CMK (cell line): ENCODE results near the gene DUS2.
"Not testable (repeated sequence)": the region's sequence is repeated elsewhere in the genome, so short reads cannot be mapped to it uniquely, and the experiment has no call there.

Experiments used
- DNase-seq: peaks from one replicate; pipeline ENCODE4 v3.0.0-alpha.2; 2010; ENCODE audit warnings: low read depth

The DUS2 gene

GRCh38 chr16:68091380-68092261 lies 68.5 kb downstream of the DUS2 start:
- DNase-seq, result no peak

- not testable (repeated sequence) for DNase-seq
Observed at GRCh38 chr16:68092275-68092674, 69.2 kb downstream of the DUS2 start.

GRCh38 chr16:68093816-68094613 lies 70.9 kb downstream of the DUS2 start:
- DNase-seq, result no peak

GRCh38 chr16:68094614-68094934 lies 71.5 kb downstream of the DUS2 start:
- DNase-seq, result no peak

- no peak for DNase-seq
Observed at GRCh38 chr16:68096491-68096890, 73.4 kb downstream of the DUS2 start.

GRCh38 chr16:68097088-68097487 lies 74.0 kb downstream of the DUS2 start:
- DNase-seq, result no peak

GRCh38 chr16:68097895-68098294 lies 74.8 kb downstream of the DUS2 start:
- no peak for DNase-seq

- no peak for DNase-seq
Observed at GRCh38 chr16:68100488-68100887, 77.4 kb downstream of the DUS2 start.

GRCh38 chr16:68105611-68106010 lies 82.5 kb downstream of the DUS2 start:
- DNase-seq, result no peak

- not testable (repeated sequence) for DNase-seq
Observed at GRCh38 chr16:68107230-68107928, 84.3 kb downstream of the DUS2 start.

- not testable (repeated sequence) for DNase-seq
Observed at GRCh38 chr16:68109156-68109555, 86.1 kb downstream of the DUS2 start.

GRCh38 chr16:68110611-68111010 lies 87.5 kb downstream of the DUS2 start:
- DNase-seq, result not testable (repeated sequence)

- no peak for DNase-seq
Observed at GRCh38 chr16:68111379-68111778, 88.3 kb downstream of the DUS2 start.

- DNase-seq, result no peak
Observed at GRCh38 chr16:68113059-68113761, 90.1 kb downstream of the DUS2 start.

GRCh38 chr16:68113765-68114240 lies 90.7 kb downstream of the DUS2 start:
- DNase-seq, result no peak

GRCh38 chr16:68114939-68115338 lies 91.9 kb downstream of the DUS2 start:
- DNase-seq, result not testable (repeated sequence)

GRCh38 chr16:68115851-68116250 lies 92.8 kb downstream of the DUS2 start:
- DNase-seq, result no peak

- DNase-seq, result no peak
Observed at GRCh38 chr16:68116256-68116867, 93.3 kb downstream of the DUS2 start.

GRCh38 chr16:68117884-68118283 lies 94.8 kb downstream of the DUS2 start:
- DNase-seq, result no peak

- not testable (repeated sequence) for DNase-seq
Observed at GRCh38 chr16:68118954-68119353, 95.9 kb downstream of the DUS2 start.

- DNase-seq, result not testable (repeated sequence)
Observed at GRCh38 chr16:68120496-68120895, 97.4 kb downstream of the DUS2 start.
